DMS79 treated with DMSO at 0.1 percent for 48 hours (cell line): ENCODE results near the gene C1QL4.
"Not testable (repeated sequence)": the region's sequence is repeated elsewhere in the genome, so short reads cannot be mapped to it uniquely, and the experiment has no call there.

Experiments
- DNase-seq: peaks from one replicate; lab custom pipeline; 2025; lab: John Stamatoyannopoulos, UW

The C1QL4 gene

GRCh38 chr12:49336645-49337584, at the start of gene C1QL4:
Gene C1QL4, minus strand, starts transcription at chr12:49337188. Its CDS starts 711 bp downstream, at chr12:49336477.
- DNase-seq: peak; percentile 73

DNA sequence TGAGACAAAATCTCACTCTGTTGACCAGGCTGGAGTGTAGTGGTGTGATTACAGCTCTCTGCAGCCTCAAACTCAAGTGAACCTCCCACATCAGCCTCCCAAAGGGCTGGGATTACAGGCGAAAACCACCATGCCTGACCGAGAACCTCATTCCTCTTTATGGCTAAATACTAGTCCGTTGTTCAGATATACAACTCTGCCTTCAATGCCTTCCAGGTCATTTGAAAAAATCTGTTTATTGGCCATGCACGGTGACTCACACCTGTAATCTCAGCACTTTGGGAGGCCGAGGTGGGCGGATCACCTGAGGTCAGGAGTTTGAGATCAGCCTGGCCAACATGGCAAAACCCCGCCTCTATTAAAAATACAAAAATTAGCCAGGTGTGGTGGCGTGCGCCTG, 43.2 kb upstream of the C1QL4 start:
- DNase-seq: not testable (repeated sequence)

DNA sequence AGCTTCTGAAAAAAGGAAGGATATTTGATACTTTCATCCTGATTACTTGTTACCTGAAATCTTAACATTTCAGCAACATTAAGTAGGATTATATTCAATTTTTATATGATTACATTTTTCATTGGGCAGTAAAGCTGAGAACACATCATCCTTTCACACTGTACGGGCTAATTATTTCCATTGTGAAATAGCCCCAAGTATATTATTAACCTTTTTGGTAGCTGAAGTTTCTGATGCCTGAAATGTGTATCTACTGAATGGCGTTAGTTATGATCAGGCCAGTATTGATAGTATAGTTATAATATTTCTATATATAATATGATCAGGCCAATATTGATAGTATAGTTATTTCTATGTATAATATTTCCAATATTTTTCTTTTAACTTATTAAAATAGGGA, 40.4 kb upstream of the C1QL4 start:
- DNase-seq: no peak

- peak; percentile 7 for DNase-seq
Measured at GRCh38 chr12:49375406-49375805, 38.4 kb upstream of the C1QL4 start.

- DNase-seq: no peak
Measured at GRCh38 chr12:49370539-49370938, 33.6 kb upstream of the C1QL4 start.

DNA sequence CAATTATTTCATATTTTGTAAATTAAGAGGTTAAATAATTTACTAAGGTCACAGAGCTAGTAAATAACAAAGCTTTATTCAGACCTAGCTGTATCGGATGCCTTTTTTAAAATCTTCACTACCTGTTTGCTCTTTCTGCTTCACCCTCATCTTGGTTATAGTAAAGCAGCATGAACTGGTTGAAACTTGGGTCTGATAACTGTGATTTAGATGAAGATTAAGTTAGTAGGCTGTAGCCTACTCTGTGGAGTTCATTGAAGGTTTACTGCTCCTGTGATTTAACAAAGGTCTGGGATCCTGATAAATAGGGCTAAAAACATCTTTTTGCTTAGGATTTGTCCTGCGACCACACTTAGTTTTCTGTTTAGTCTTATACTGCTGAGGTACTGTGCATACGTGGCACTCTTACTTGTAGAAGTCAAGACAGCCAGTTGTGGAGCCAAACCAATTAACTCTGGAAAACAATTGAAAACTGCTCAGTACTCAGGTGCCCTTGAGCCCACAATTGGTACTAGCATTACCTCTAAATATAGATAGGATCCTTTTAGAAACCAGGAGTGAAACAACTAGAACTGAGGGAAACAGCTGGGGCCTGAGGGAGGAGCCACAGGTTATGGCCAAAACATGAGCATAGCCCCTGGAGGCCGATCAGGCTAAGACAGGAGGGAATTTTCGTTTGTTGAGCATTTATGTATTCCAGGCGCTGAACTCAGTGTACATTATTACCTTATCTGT, 32.6 kb upstream of the C1QL4 start:
- no peak for DNase-seq

DNA sequence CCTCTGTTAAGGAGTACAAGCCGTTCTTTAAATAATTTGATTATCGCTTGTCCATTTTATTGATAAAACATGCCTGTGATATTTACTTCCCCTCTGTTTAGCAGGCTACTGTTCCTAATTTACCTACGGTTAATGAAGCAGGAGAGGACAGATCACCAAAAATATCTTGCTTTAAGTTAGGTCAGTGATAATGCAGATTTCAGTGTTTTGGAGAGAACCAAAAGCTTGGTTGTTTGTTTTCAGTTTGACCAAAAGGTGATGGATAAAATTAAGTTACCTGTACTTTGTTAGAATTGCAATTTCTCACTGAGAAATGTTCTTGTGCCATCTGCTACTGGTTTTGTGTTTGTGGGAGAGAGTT, 31.2 kb upstream of the C1QL4 start:
- peak; percentile 66 for DNase-seq

- peak; percentile 68 for DNase-seq
Measured at GRCh38 chr12:49367381-49368239, 30.6 kb upstream of the C1QL4 start, which contains the start of gene SPATS2. Gene SPATS2, plus strand, starts transcription at chr12:49367462. Its CDS starts 93,551 bp downstream, at chr12:49461013.

GRCh38 chr12:49366652-49367380, 29.8 kb upstream of the C1QL4 start:
- DNase-seq: peak; percentile 93

- no peak for DNase-seq
Measured at GRCh38 chr12:49366096-49366651, 29.2 kb upstream of the C1QL4 start.

- DNase-seq: no peak
Measured at GRCh38 chr12:49365542-49365941, 28.6 kb upstream of the C1QL4 start.

- DNase-seq: no peak
Measured at GRCh38 chr12:49364989-49365388, 28.0 kb upstream of the C1QL4 start.

GRCh38 chr12:49362077-49362476, 25.1 kb upstream of the C1QL4 start:
- no peak for DNase-seq

- DNase-seq: no peak
Measured at GRCh38 chr12:49359671-49360070, 22.7 kb upstream of the C1QL4 start.

DNA sequence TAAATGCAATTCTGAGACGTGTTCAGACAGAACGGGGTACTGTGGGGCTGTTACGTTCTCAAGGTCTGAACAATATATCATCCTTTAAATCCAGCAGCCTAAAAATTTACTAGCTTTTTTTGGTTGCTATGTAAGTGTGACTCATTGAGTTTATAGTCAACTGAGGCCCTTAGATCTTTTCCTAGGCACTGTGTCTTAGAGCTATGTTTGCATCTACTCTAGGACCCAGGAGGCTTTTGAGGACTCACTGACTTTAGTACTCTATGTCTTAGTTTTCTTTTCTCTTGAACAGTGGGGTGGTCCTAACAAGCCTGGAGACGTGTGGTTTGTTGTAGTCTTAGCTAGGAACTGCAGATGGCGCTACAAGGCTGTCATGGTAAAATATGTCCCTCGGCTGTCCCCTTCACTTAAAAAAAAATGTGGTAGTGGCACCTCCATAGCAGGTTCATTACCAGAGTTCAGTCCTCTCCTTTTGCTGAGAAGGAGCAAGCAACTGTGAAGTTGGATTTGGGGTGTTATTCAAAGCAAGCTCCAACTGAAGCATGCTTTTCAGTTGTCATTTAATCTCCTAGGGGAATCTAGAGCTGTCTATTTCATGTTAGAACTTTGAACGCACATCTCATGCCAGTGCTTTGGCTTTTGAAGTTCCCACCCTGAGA, 21.6 kb upstream of the C1QL4 start:
- DNase-seq: peak; percentile 72

DNA sequence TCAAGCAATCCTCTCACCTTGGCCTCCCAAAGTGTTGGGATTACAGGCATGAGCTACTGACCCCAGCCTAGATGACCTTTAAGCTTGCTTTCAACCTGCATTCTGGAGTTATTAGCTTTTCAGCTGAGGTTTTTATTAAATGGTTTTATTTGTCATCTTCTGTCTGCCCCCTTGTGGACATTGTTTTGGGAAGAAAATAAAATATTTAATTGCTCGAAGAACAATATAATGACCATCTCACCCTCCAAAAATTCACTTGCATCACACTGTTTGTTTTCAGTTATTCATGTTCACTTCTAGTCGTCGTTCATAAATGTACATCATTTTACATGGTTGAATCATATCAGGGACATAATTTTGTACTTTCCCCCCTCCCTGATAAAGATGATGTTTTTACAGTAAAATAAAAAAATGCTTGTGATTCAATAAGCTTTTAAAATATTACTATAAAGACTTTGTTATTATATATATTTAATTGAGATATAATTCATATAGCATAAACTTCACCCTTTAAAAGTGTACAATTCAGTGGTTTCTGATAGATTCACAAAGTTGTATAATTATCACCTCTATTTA, 20.2 kb upstream of the C1QL4 start:
- DNase-seq: no peak

DNA sequence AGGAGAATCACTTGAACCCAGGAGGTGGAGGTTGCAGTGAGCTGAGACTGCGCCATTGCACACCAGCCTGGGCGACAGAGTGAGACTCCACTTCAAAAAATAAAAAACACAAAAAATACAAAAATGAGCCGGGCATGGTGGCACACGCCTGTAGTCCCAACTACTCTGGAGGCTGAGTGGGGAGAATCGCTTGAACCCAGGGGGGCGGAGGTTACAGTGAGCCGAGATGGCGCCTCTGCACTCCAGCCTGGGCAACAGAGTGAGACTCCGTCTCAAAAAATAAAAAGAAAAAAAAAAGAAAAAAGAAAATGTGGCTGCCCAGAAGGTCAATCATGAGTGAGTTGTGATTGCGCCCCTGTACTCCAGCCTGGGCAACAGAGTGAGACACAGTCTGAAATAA, 18.9 kb upstream of the C1QL4 start:
- no peak for DNase-seq

DNA sequence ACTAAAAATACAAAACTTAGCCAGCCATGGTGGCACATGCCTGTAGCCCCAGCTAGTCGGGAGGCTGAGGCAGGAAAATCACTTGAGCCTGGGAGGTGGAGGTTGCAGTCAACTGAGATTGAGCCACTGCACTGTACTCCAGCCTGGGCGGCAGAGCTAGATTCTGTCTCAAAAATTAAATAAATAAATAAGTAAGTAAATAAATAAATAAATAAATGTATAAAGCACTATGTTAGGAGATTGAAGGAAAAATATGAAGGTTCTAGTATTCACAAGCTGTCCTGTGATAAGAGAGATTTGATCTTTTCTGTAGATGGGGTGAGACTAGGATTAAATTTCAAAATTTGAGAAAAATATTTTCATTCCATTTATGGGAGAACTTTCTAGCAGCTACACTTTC, 15.4 kb upstream of the C1QL4 start:
- DNase-seq: no peak

DNA sequence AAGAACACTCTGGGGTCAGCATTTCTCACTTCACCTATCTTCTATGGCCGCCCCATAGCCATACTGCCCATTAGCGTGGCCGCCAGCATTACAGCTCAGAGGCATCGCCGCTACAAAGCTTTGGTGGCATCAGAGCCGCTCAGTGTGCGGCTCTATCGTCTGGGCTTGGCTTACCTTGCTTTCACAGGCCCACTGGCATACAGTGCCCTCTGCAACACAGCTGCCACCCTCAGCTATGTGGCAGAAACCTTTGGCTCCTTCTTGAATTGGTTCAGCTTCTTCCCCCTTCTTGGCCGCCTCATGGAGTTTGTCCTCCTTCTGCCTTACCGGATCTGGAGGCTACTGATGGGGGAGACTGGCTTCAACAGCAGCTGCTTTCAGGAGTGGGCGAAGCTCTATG, 12.3 kb upstream of the C1QL4 start:
- no peak for DNase-seq

- DNase-seq: no peak
Measured at GRCh38 chr12:49348781-49349180, 11.8 kb upstream of the C1QL4 start.
